Activated T-cell treated with anti-CD3 and anti-CD28 coated beads, Interleukin-2, amount 50 U/mL, for 48 hours (primary cell): ENCODE measurements around the gene FBXL17.

Experiments
- DNase-seq, 2 experiments: peaks; one replicate each; pipeline ENCODE4 v3.0.0-alpha.2; 2020

Gene FBXL17

DNA sequence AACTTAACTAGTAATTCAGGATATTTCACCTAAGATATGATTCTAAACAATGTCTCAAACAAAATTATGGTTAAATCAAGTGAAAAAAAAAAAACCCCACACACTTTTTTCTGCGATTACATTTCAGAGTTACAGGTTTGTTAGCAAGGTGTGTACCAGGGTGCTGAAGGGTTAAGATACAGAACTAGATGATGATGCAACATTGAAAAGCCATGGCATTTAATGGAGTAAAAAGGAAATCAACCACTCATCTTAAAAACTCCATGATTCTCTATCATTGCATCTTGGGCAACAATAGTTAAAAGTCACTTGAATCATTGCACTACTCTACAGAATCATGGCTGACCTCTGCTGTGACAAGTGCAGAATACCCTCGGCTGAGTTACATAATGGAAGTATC lies 440.9 kb downstream of the FBXL17 start:
- no peak for DNase-seq

DNA sequence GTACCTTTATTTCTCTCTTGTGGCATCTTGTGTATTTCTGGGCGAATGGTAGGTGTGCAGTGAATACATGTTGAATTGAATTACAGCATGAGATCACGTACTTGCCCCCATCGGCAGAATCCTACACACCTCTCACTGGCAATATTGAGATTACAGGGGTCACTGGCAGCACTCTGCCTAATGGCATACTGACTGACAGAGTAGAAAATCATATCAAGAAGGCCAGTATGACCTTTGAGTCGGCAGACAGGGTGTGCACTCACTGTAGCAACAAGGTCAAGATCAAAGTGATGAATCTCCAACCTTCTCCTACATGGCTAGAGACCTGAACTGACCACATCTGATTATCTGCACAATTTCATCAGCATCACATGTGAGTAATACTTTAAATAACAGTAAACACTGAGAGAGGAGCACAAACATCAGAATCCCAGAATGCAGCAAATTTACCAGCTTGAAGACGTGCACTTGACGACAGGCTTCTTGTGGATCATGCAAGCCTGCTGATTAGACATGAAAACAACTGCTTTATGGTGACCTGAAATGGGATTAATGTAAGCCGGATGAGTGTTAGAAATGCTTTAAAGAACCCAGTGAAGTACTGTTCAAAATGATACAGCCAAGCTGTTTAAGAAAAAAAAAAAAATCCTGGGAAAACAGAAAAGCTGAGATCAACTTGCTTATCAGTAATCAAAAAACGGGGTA lies 444.1 kb downstream of the FBXL17 start:
- no peak for DNase-seq

DNA sequence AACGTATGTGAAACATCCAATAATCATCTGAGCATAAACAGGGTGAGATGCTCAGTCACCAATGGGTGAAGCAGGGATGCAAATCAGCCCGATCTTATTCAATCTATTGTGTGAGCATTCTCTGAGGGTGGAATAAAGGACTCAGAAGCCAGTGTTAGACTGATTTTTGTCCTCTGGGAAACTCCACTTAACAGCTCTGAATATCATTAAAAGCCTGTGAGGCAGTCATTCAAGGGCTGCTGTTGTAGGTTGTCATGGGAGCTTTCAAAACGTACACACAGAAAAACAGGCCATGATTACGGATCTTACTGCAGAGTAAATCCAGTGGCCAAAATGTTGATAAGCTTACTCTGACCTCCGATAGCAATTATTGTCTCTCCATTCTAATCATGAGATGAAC lies 444.7 kb downstream of the FBXL17 start:
- DNase-seq: no peak

DNA sequence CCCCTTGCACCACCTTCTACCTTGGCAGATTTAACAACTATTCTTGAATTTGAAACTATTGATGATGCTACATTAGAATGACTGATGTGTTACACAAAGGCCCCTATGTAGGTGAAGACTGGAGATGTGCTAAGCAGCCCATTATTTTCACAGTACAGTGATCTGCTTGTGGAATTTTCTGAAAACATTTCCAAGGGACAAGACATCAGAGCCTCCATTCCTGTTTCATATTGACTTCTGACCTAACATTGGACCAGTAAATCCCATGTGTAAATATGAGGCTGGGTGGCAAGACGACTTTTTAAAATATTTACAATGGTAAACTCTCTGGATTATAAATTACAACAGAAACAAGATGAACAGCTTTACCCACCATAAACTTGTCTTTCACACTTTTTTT lies 445.4 kb downstream of the FBXL17 start:
- no peak for DNase-seq

DNA sequence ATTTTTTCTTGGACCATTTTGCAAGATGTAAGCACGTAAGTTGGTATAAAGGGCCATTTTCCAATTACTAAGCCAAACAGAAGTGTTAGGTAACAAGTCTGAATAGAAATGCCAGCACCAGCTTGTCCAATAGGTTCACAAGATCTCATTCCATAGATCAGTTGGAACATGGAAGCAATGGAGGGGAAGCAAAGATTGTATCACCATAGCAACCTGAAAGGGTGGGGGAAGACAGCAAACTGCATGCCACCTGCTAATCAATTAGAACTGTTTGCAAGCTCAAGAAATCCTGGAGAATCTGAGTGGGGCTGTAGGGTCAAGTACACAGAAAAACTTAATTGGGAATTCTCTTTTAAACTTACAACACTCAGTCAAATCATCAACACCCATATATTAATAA lies 446.3 kb downstream of the FBXL17 start:
- DNase-seq: no peak

DNA sequence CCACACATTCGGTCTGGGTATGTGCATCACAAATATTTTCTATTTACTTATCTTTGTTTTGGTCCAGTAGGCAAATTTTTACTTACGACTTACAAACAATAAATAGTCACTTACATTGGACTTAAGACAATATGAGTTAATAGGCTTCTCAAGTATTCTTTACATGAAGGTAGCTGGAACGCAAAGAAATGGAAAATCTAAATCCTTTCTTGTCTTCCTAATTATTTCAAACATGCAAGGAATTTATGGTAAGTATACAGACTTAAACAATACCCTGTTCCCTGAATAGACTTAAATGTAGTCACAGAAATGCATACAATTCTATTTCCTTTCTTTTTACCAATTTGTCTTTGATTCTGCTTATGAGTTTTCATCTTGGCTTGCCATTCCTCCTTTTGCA lies 448.6 kb downstream of the FBXL17 start:
- DNase-seq: no peak

DNA sequence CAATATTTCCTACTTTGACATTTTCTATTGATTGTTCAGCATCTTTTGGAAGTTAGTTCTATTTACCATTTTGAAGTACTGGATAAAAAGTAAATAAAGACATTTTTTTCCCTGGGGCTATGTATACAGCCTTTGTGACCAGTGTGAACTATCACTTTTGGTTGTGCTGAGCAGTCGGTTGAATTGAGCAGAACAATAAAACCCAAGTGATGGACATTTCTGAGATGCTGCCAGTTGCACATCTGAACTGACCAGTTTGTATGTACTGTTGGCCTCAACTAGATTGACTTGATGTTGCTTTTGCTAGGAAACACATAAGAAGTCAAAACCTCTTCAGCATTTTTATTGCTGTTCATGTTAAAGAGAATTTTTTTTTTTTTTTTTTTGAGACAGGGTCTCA lies 451.0 kb downstream of the FBXL17 start:
- no peak for DNase-seq

DNA sequence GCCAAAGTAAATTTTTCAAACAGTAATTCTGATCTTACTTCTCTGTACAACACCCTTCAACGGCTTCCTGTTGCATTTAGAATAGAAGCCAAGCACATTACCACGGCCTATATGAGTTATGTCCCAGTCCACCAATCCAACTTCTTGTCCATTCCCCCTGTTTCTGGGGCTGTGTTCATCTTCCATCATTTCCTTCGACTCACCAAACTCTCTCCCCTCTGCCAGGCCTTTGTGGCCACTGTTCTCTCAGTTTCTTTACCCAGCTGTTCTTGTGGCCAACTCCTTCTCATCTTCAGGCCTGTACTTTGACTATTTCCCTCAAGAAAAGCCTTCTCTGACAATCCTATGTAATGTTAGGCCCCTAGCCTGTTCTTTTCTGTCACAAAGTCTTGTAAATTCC lies 451.8 kb downstream of the FBXL17 start:
- DNase-seq: no peak

DNA sequence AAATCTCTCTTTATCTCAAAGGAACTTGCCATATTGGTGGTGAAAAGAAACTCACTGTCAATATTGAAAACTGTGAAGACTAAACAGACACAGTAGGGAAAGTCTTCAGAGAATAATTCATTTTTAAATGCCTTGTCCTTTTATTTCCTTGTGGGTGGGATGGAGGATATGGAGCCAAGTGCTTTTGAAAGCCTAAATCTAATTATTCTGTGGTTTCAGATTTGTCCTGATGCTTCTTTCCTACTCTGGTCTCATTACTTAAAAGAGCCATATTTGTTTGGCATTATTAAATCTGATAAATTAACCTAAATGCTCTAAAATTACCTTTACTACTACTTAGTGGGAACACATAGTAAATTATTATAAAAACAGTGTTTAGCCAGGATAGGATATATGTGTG lies 452.8 kb downstream of the FBXL17 start:
- DNase-seq: no peak

DNA sequence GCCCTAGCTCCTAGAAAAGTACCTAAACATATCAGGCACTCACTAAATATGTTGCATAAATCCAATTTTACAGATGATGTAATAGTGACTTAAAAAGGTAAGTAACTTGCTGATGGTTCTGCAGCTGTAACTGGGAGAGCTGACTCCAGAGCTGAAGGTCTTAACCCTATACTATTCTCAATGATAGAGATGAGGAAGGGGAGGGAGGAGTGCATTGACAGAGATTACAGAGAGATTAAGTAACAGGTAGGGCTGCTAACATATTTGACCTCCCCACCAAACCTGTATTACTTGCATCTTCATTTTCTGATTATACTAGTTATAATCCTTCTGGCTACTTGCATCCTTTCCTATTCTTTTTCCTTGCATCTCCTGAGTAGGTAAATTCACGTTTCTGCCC lies 455.8 kb downstream of the FBXL17 start:
- no peak for DNase-seq

DNA sequence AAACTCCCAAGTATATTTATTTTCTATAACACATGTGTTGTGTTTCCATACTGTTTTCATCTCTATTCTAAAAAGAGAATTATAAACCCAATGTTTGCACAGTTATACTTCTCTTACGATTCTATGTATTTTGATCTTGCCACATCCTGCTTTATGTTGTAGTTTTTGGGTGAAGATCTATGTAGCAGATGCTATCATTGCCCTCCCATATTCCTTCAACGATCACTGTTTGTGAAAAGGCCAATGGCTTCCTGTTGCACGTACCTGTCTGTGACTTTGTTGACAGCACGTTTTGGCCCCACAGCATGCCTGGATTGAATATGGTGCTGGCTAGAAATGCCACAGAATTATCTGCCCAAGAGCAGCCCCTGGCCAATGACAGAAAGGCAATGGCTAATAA lies 456.7 kb downstream of the FBXL17 start:
- DNase-seq: no peak

DNA sequence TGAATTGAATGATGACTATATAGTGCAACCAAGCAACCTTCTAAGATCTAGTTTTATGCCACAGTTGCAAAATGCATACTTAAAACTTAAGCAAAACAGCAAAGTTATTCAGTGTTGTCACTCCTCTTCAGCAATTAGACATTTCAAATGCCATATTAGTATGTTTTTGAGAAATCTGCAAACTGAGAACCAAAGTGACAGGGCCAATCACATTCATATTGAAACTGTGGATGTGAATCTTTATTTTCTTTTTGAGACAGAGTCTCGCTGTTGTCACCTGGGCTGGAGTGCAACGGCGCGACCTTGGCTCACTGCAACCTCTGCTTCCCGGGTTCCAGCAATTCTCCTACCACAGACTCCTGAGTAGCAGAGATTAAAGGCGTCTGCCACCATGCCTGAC lies 461.9 kb downstream of the FBXL17 start:
- DNase-seq: peak; percentile 22 to 30

DNA sequence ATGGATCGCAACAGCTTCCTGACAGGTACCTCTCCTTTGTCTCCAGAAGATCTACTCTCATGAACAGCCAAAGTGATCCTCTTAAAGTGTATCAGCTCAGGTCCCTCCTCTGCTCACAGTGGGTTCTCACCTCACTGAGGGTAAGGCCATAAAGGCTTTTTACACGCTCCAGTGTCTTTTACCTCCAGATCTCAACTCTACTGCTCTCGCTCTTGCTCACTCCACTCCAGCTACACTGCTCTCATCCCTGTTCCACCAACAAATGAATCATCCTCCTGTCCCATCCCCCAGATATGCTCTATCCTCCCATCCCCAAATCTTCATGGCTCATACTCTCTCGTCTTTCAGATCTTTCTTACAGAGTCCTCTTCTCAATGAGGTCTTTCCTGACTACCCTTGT lies 462.5 kb downstream of the FBXL17 start:
- DNase-seq: no peak

DNA sequence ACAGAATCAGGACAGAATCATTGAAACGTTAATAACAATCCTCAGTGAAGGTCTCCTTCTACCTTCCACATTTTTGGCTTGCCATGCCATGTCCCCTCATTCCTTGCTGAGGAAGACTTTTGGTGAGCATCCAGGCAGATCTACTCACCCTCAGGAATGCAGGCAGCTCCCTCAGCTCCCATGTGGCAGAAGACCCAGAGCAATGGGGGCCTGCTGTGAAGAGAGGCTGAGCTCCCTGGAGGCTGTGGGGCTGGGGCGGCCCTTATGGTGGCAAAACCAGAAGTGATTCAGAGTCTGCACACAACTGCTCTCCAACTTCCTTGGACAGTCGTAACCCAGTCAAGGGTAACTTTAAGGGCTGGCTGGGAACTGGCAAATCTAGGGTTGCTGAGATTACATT lies 463.9 kb downstream of the FBXL17 start:
- DNase-seq: no peak

DNA sequence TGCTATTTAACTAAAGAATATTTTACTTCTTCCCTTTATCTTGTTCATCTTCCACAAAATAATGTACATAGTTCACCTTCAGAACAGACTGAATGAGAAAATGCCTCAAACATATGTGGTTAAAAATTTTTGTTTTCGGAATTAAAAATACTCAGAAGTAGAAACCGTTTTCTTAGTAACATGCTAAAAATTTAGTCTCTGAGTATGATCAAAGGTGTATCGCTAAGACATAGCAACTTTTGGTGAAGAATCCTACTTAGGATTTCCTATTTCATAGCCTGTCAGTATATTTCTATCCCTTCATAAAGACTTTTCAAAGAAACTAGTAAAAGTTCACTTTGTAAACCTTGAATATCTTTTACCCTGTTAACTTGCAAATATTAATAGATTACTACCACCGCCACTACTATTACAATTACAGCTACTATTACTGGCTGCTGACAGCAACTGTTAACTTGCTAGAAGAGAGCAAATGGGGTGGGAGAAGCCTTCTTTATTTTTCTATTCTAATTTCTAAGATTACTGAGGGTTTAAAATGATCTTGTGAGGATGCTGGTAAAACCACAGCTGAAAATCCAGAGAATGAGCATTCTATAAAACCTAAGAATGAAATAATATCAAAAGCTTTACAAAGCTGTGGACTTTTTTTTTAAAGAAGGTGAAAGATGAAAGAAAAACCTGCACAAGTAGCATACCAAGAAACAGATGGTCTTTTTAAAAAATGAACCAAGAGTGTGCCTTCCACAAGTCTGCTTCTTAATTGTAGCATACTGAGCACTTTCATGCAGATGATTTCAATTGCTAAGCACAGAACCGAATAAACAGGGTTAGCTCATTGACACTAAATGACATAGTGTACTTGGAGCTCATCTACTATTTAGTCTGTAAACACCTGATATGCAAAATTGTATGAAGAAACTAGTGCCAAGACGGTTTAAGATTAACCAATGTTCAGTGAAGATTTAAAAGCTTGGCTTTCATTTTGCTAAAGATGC lies 464.9 kb downstream of the FBXL17 start:
- DNase-seq: no peak

DNA sequence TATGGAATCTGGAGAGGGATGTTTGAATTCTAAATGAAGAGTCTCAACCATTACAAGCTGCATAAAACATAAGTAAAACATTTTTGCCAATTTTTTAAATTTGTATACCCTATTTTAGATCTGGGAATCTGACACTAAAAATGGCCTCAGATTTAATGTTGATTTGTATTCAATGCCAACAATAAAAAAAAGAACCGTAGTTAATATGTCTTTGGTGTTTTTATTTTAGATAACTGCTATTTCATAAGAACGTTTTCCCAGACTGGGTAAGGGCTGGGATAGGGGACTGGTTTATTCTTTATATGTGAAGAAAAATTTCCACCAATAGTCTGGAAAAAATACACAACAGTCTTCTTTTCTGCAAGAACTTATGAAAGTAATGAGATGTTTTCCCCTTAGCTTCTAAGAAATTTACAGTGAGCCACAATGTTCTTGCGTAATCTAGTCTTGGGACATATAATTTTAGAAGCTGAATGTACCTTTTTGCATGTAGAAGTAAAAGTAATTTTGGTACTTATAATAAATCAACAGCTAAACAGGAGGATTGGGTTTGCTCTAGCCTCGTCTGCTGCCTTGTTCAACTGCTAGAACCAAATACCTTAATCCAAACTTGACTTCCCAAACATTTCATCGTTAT lies 466.6 kb downstream of the FBXL17 start:
- no peak for DNase-seq

DNA sequence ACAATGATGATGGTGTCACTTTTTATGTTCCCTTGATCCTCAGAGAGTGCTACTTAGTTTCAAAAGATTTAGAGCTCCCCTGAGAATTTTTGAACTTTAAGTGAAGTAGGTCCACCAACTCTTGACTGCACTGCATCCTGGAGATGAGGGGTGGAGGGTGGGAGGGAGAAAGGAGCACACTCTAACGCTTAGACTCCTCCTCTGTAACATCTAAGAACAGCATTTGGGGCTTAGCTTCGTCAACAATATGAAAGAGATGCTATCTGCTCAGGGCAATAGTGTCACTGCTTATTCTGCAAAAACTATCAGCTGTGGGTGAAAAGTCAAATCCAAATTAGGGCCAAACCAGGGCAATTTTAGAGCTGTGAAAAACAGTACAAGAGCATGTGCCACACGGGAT lies 468.4 kb downstream of the FBXL17 start:
- DNase-seq: no peak

DNA sequence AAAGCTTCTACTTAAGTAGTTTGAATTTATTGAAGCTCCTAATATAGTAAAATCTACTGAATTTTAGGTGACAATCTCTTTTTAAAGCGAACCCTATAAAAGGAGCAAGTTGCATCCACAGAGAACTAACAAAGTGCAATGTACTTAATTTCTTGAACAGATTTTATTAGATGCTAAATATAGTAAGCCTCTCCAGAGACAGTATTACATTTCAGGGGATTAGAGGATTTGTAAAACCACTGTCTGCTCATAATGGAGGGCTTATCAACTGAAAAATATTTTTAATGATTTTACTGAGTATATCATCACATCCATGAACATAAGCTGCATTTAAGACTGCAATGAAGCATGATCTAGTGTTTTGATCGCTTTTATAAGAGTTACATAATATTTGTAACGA lies 481.2 kb downstream of the FBXL17 start:
- DNase-seq: no peak

DNA sequence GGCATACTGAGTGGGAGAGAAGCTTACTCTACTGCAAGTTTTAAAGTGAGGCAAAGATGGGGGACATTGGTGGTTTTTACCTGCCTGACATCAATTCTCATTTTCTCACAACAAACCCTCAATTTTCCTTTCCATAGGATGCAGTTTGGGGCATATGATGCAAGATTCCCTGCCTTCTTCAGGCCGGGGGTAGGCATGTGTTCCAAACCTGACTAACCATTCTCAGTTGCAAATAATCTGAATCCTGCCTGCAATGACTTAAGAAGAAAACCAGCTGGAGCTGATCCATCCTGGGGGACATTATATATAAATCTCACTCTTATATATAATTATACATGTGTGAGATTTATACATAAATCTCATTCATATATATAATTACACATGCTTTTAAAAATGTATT lies 487.5 kb downstream of the FBXL17 start:
- no peak for DNase-seq

DNA sequence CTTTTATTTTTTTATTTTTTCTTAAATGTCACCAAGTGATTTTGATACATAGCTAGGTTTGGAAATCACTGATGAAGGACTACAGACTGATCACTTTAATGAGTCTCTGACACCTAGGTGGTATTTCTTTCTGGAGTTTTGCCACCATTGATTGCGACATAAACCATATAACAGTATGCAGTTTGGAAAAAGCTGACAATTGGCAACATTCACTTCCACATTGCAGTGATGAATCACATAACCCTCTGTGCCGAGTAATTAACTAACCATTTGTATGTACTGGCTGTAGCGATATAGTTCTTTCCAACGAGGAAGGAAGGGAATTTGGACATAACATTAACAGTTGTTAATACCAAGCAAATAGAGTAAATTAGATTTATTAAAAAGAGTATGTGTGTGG lies 488.3 kb downstream of the FBXL17 start:
- DNase-seq: no peak

DNA sequence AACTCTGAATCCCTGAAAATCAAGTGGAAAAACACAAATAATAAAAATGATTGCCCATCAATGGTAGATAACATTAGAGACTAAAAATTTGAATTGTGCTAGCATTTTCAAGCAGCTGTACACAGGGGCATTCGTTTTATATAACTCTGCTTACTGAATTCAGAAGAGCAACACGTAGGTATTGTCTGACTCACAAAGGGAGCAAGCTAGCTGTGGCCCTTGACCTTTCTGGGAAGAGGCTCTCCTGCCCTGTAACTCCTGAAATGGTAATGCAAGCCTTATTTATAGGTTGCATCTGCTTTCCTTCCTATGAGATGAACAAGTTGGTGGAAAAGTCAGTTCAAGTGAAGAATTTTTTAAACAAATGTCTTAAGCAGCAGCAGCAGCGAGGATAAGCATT lies 492.5 kb downstream of the FBXL17 start:
- DNase-seq: no peak

DNA sequence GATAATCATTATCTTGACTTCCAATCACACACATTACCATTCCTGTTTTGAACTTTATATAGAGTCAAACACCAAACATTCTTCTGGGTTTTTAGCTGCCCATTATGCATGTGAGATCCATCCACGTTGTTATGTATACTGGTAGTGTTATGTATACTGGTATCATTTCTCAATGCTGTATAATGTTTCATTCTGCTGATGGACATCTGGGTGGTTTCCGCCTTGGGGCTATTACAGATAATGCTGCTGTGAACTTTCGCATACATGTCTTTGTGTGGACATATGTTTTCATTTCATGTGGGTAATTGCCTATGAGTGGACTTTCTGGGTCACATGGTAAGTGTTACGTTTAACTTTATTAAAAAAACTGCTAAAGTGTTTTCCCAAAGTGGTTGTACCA lies 493.4 kb downstream of the FBXL17 start:
- DNase-seq: no peak

DNA sequence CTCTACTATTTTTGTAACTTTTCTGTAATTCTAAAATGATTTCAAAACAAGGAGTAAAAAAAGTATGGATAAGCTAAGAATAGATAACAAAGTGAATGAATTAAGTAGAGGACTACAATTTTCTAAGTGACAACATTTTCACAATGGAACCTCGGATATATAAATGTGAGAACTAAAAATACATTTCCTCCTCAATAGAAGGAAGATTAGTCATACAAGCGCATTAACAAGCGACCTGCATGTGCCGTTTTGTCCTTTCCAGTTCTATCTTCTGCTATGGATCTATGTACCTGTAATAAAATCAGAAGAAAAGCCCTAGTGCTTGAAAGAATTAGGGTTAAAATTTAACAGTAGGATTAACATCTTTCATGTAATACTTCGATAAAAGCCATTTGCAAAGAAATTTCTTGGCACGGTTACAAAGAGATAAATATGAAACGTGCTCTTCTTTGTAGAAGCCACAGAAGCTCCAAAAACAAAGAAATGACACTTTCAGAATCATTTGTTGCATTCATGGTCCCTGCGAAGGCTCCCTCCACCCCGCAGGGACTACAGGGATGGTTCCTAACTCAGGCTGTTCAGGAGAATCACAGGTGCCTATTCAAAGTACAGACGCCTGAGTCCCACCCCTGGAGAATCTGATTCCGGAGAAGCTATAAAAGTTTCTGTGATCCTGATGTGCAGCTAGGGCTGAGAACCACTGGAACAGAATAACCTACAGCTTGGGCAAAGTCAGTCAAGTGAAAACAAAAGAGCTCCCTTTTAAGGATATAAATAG lies 494.5 kb downstream of the FBXL17 start:
- no peak for DNase-seq
